Spleen (tissue), 11 donors: Measurements from ENCODE around the gene TGM1. TPM values are rescaled to one million over a fixed set of nuclear protein-coding genes. Genes with fewer than 3 reads are reported as not detected.
A peak's percentile ranks its signal among the peaks of the same experiment; 100 is the strongest.

Source experiments
- DNase-seq: peaks from one replicate; pipeline ENCODE4 v3.0.0-alpha.2; 2020
- H3K27ac ChIP-seq, 8 donors: fragments of 200-600 bp; sonication (generic) in 7 of 8; 1 replicate in 4 of 8; 2 replicates in 4 of 8; pipeline versions ENCODE4 v1.5.0 to v1.8.0; 2016 to 2021; ENCODE audit warnings: inconsistent platforms in 4 of 8, mild to moderate bottlenecking in 4 of 8, moderate library complexity in 1 of 8
- H3K27me3 ChIP-seq, 7 donors: fragments of 200-600 bp; sonication (generic) in 6 of 7; replicated peaks in 1 of 7; 1 replicate in 4 of 7; 2 replicates in 3 of 7; pipeline versions ENCODE4 v1.5.0 to v1.8.0; 2016 to 2021; ENCODE audit warnings: inconsistent platforms in 3 of 7, mild to moderate bottlenecking in 1 of 7
- H3K36me3 ChIP-seq, 6 donors: fragments of 200-600 bp; sonication (generic) in 5 of 6; 1 replicate in 4 of 6; 2 replicates in 2 of 6; pipeline versions ENCODE4 v1.5.0 to v1.8.0; 2016 to 2021; ENCODE audit warnings: inconsistent platforms in 2 of 6
- H3K4me1 ChIP-seq, 6 donors: fragments of 200-600 bp; sonication (generic) in 5 of 6; 1 replicate in 3 of 6; 2 replicates in 3 of 6; pipeline versions ENCODE4 v1.5.0 to v1.8.0; 2016 to 2021; ENCODE audit warnings: inconsistent platforms in 3 of 6
- H3K4me3 ChIP-seq, 8 donors: fragments of 200-600 bp; sonication (generic) in 7 of 8; 1 replicate in 4 of 8; 2 replicates in 4 of 8; pipeline versions ENCODE4 v1.5.0 to v1.8.0; 2016 to 2021; ENCODE audit warnings: inconsistent platforms in 4 of 8, mild to moderate bottlenecking in 4 of 8, moderate library complexity in 2 of 8
- H3K9me3 ChIP-seq, 8 donors: fragments of 200-600 bp; sonication (generic) in 7 of 8; 1 replicate in 4 of 8; 2 replicates in 4 of 8; pipeline versions ENCODE4 v1.5.0 to v1.8.0; 2016 to 2021; ENCODE audit warnings: inconsistent platforms in 4 of 8
- CTCF ChIP-seq, 11 experiments: fragments of 200-600 bp in 7 of 11; fragments of 450-650 bp in 4 of 11; sonication (generic) in 4 of 11; IDR thresholded peaks in 8 of 11; conservative IDR thresholded peaks in 3 of 11; 1 replicate in 7 of 11; 2 replicates in 4 of 11; pipeline versions ENCODE4 v1.4.0 to v1.8.0; 2016 to 2021; ENCODE audit warnings: antibody characterized with exemption in 11 of 11, inconsistent platforms in 4 of 11, mild to moderate bottlenecking in 1 of 11
- POLR2A ChIP-seq, 3 donors: fragments of 450-650 bp; IDR thresholded peaks; one replicate each; pipeline ENCODE4 v1.5.1; 2017; ENCODE audit warnings: antibody characterized with exemption in 3 of 3, mild to moderate bottlenecking in 1 of 3
- POLR2AphosphoS5 ChIP-seq, 3 donors: sonication (generic); formaldehyde crosslinking; IDR thresholded peaks; one replicate each; pipeline ENCODE4 v1.5.1; 2017; ENCODE audit warnings: antibody characterized with exemption in 3 of 3
- WGBS, 5 donors: extraction: QIAGEN DNeasy Blood & Tissue Kit in 3 of 5; methylation state at CpG; one replicate each; pipeline versions ENCODE4 v1.1.5 to v1.1.7; 2013 to 2018; 5-methylcytosine and 5-hydroxymethylcytosine counted together
- intact Hi-C: fragments of 100-400 bp; cut with DNase I; formaldehyde crosslinking; loops from one replicate; pipeline ENCODE4 v1.15.0; 2023; ENCODE audit warnings: low total_unique reads
- polyA plus RNA-seq, 3 donors: library from polyadenylated mRNA; stranded (reverse); fragments of 200-250 nt; gene quantifications; one replicate each; pipeline ENCODE4 v1.2.1, GENCODE V29; 2013
- total RNA-seq, 7 donors: library from RNA; depleted of rRNA in 3 of 7; stranded (reverse); fragments of >200 nt in 3 of 7; fragmentation: NEBNext Ultra II Directional in 4 of 7; extraction: Animal tissue kit (Norgen Biotek cat#: 25700) in 4 of 7; gene quantifications; one replicate each; pipeline versions ENCODE4 v1.1.0 to v1.2.1, GENCODE V29; 2016 to 2021
- donor health status: healthy with polysubstance abuse.
- donor health status: DM: no; HTN: no; CAD: no; lungs with moderate emphysema.
- donor health status: DM: no; HTN: no; CAD: no.
- donor health status: Bipolar disorder and iron deficiency.
- donor health status: healthy.
- donor health status: DM: no; HTN: no; CAD: no.
- donor health status: DM: yes; HTN: yes; CAD: no.

TGM1 gene
- total and polyA plus RNA-seq, 10 donors = 1.4 to 4.8 (median 2.7) TPM

- H3K9me3 ChIP-seq = no peaks in the 10 kb centered on the region
- TF ChIP-seq POLR2A (IDR thresholded peaks at IDR 0.05) (no peak), POLR2AphosphoS5 (IDR thresholded peaks at IDR 0.05) (no peak), CTCF (IDR thresholded peaks at IDR 0.05 in 8 of 11, conservative IDR thresholded peaks at IDR 0.05 in 3 of 11) (no peak)
- H3K4me3 ChIP-seq = no peak overlapping the region
- peak overlapping the region in 7 of 8 donors; percentile 58 to 100 (median 95) for H3K27ac ChIP-seq
- DNase-seq = no peak
- intact Hi-C loops = no loop called here
- H3K27me3 ChIP-seq = no peaks in the 10 kb centered on the region
- H3K36me3 ChIP-seq = peaks cover 0 to 17% (median 10%) of the 10 kb centered on the region in 6 donors
- peaks cover 14 to 89% (median 71%) of the 10 kb centered on the region in 6 donors for H3K4me1 ChIP-seq
- WGBS, 5 donors = 52 to 85% (median 74%) methylated on average over 3 of the region's 3 CpGs
These were observed 10.5 kb upstream of the TGM1 start for GRCh38 chr14:24273422-24273998.

- no peak overlapping the region for H3K4me3 ChIP-seq
- H3K27ac ChIP-seq = peak overlapping the region; percentile 87 to 100 (median 99)
- no peaks in the 10 kb centered on the region for H3K9me3 ChIP-seq
- TF ChIP-seq CTCF (IDR thresholded peaks at IDR 0.05 in 8 of 11, conservative IDR thresholded peaks at IDR 0.05 in 3 of 11) (no peak), POLR2A (IDR thresholded peaks at IDR 0.05) (no peak), POLR2AphosphoS5 (IDR thresholded peaks at IDR 0.05) (no peak)
- intact Hi-C loops = no loop called here
- no peaks in the 10 kb centered on the region for H3K27me3 ChIP-seq
- DNase-seq = no peak
- H3K36me3 ChIP-seq = peaks cover 0 to 28% (median 20%) of the 10 kb centered on the region in 6 donors
- WGBS, 5 donors = 86 to 95% (median 91%) methylated on average over 2 of the region's 2 CpGs
- H3K4me1 ChIP-seq = peaks cover 11 to 79% (median 61%) of the 10 kb centered on the region in 6 donors
These were observed 9.5 kb upstream of the TGM1 start for GRCh38 chr14:24272467-24272866.

DNA sequence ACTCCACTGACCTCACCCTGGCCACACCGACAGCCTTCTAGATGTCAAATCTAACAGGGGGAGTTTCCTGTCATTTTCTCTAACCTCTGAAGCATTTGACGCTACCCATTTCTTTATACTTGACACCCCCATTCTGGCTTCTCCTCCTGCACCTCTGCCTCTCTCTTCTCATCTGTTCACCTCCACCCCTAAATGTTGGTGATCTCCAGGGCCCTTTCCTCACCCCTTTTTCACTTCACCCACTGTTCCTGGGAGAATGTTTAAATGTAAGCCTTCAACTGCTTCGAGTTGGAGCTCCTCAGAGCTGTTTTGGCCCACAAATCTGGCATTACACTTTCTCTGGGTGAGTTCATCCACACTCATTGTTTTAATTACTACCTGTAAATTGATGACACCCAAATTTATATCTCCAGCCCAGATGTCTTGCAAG, 8.9 kb upstream of the TGM1 start:
- no peak for TF ChIP-seq POLR2A (IDR thresholded peaks at IDR 0.05)
- no peak for TF ChIP-seq POLR2AphosphoS5 (IDR thresholded peaks at IDR 0.05)
- no peak for TF ChIP-seq CTCF (IDR thresholded peaks at IDR 0.05 in 8 of 11, conservative IDR thresholded peaks at IDR 0.05 in 3 of 11)
- peak overlapping the region; percentile 46 to 82 (median 68) for H3K4me3 ChIP-seq
- peaks cover 7 to 73% (median 55%) of the 10 kb centered on the region in 6 donors for H3K4me1 ChIP-seq
- WGBS, 5 donors = 12 to 24% (median 20%) methylated on average over 3 of the region's 3 CpGs
- peak overlapping the region; percentile 87 to 100 (median 99) for H3K27ac ChIP-seq
- intact Hi-C loops = no loop called here
- DNase-seq = no peak
- no peaks in the 10 kb centered on the region for H3K27me3 ChIP-seq
- H3K36me3 ChIP-seq = peaks cover 0 to 34% (median 26%) of the 10 kb centered on the region in 6 donors
- H3K9me3 ChIP-seq = no peaks in the 10 kb centered on the region

GRCh38 chr14:24271134-24271833, 8.3 kb upstream of the TGM1 start, which contains the start of gene RABGGTA:
RABGGTA (minus strand) TSS chr14:24271597; CDS start chr14:24271115, 482 bp downstream.
- WGBS, 5 donors = 0 to 1% (median 0%) methylated on average over 38 to 61 of the region's 61 CpGs
- intact Hi-C loops = no loop called here
- DNase-seq = peak; percentile 99

More at GRCh38 chr14:24271134-24271833, 8.3 kb upstream of the TGM1 start, which contains the start of gene RABGGTA:
- H3K4me3 ChIP-seq = peak within 1 kb of the TSS; percentile 46 to 82 (median 68)
- peaks cover 7 to 67% (median 50%) of the 10 kb centered on the region in 6 donors for H3K4me1 ChIP-seq
- peak within 1 kb of the TSS; percentile 87 to 100 (median 99) for H3K27ac ChIP-seq
- H3K9me3 ChIP-seq = no peaks in the 10 kb centered on the region
- peaks cover 0 to 40% (median 31%) of the 10 kb centered on the region in 6 donors for H3K36me3 ChIP-seq
- TF ChIP-seq POLR2AphosphoS5 (IDR thresholded peaks at IDR 0.05) = peak; percentile 93 to 96 (median 95)
- TF ChIP-seq CTCF (IDR thresholded peaks at IDR 0.05 in 8 of 11, conservative IDR thresholded peaks at IDR 0.05 in 3 of 11) = peak; percentile 63 to 93 (median 83)
- TF ChIP-seq POLR2A (IDR thresholded peaks at IDR 0.05) = peak; percentile 8 to 49 (median 48)
- H3K27me3 ChIP-seq = no peaks in the 10 kb centered on the region
